Measurements from ENCODE around the gene PHAF1.
"Not testable (repeated sequence)": the region's sequence is repeated elsewhere in the genome, so short reads cannot be mapped to it uniquely, and the experiment has no call there.

The PHAF1 gene

DNA sequence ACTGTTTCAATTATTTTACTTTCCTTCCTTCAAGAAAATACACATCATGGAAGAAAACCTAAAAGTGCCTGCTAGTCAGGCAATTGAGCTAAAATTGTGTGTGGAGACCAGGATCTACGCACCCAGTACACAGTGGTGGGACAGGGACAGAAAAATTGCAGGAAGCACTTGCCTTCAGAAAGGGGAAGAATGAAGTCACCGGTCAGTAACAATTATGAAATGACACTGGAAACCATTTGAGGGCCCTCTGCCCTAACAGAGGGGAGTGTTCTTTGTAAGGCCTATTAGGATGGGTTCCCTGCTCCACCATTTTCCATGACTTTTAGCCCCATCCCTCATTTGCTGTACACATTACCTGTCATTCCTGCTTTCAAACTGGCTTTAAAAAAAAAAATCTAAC lies 4.5 kb upstream of the PHAF1 start:
- no peak for DNase-seq

DNA sequence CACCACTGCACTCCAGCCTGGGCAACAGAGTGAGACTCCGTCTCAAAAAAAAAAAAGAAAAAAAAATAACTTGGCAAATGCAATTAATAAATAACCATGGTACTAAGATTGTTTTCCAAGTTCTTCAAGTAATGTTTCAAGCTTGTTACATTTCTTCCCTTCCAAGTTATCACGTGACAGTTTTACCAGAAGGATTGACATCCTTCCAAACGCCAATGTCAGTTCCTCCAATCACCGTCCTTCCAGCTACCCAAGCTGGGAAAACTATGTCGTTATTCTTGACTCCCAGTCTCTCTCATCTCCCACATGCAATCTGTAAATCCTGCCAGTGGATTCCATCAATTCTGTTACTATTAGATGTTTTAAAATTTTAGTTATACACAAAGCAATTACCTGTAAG lies 3.9 kb upstream of the PHAF1 start:
- DNase-seq, result no peak

DNA sequence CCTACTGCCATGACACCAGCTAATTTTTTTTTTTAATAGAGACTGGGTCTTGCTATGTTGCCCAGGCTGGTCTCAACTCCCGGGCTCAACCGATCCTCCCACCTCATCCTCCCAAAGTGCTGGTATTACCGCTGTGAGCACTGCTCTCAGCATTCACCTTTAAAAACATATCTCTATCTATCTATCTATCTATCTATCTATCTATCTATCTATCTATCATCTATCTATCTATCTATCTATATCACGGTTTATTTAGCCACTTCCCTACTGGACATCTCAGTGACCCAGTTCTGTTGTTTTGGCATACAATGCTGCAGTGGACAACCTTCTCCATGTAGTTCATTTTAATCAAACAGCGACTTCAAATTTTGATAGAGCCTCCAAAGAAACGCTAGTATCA lies 1.3 kb upstream of the PHAF1 start:
- DNase-seq, result no peak

GRCh38 chr16:67108931-67109406 lies 772 bp upstream of the PHAF1 start:
- no peak for DNase-seq

- no peak for DNase-seq
Observed at GRCh38 chr16:67111951-67112444, 2.3 kb downstream of the PHAF1 start.

DNA sequence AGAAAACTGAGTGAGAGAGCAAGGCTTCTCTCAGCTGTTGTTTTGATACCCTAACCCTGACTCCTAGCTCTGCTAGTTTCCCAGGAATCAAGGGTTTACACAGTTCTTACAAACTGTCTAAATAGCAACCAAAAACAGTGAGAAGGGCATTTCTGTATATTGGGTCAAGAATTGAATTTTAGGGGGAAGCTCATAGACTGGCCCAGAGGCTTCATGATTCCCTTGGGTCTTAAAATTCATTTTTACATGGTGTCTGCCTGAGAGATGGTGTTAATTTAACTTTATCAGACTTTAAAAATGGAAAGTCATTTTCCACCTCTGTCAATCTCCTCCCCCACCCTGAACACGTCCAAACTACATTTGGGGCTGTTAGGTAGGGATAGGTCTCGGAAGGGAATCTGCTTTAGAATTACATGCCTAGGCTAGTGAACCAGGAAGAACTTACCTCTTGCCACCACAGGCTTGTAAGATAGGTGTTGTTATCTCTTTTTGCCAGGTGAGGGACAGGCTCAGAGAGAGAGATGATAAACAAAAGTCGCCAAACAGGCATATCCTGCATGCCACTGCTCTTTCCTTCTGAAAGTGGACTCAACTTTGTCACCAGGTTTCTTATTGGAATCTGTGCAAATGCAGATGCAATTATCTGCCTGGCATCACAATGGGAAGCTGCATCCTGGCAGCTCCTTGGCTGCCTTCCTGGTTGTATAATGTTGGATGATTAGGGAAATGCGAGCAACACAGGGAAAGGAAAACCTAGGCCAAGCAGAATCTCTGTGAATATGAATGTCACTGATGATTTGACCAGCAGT lies 3.1 kb downstream of the PHAF1 start:
- DNase-seq, result no peak

GRCh38 chr16:67114793-67115192 lies 5.1 kb downstream of the PHAF1 start:
- no peak for DNase-seq

- DNase-seq, result no peak
Observed at GRCh38 chr16:67115639-67116038, 5.9 kb downstream of the PHAF1 start.

GRCh38 chr16:67116388-67117311 lies 6.9 kb downstream of the PHAF1 start:
- no peak for DNase-seq

DNA sequence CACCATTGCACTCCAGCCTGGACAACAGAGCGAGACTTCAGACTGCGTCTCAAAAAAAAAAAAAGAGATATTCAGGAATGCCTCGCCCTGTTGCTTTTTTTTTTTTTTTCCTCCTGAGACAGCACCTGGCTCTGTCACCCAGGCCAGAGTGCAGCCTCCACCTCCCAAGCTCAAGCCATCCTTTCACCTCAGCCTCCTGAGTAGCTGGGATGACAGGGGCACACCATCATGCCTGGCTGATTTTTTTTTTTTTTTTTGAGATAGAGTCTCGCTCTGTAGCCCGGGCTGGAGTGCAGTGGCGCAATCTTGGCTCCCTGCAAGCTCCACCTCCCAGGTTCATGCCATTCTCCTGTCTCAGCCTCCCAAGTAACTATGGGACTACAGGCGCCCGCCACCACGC lies 8.0 kb downstream of the PHAF1 start:
- DNase-seq, result no peak

DNA sequence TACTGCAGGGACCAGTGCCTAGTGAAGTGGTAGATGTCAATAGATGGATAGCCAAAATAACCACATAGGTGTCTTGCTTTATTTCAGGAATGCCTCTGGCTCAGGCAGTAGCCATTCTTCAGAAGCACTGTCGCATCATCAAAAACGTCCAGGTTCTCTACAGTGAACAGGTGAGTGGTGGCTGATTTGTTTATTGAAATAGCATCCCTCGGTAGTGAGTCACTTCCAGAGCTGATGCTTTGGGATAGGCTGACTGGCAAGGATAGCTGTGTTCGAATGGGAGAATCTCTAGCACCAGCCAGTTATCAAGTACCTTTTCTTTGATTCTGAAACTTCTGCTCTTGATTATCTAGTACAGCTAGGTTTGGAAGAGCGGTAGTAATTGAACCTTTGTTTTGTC lies 10.3 kb downstream of the PHAF1 start:
- no peak for DNase-seq

DNA sequence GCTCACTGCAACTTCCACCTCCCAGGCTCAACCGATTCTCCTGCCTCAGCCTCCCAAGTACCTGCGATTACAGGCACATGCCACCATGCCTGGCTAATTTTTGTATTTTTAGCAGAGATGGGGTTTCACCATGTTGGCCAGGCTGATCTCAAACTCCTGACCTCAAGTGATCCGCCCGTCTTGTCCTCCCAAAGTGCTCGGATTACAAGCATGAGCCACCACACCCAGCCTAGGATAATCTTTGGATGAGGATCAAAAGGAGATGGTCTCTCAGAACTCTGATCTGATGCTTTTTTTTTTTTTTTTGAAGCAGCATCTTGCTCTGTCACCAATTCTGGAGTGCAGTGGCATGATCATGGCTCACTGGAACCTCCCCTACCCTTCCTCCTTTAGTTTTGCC lies 13.1 kb downstream of the PHAF1 start:
- DNase-seq, result not testable (repeated sequence)

GRCh38 chr16:67128417-67128816 lies 18.7 kb downstream of the PHAF1 start:
- DNase-seq, result no peak

DNA sequence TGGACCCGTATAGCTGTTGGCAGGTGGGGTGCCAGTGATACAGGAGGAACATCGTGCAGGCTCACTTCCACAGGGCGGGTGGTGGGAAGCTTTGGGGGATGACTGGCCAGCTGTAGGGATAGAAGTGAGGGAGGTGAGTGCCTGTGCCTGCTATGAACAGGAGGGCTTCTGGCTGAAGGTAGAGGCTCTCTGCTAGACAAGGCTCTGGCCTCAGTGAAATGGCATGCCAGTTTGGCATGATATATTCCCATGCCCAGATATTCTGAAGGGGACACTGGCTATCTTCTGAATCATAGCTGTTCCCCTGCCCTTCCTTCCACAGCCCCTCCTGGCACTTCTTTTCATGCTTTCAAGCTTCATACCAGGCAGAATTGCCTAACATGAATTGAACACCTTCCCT lies 19.1 kb downstream of the PHAF1 start:
- no peak for DNase-seq

DNA sequence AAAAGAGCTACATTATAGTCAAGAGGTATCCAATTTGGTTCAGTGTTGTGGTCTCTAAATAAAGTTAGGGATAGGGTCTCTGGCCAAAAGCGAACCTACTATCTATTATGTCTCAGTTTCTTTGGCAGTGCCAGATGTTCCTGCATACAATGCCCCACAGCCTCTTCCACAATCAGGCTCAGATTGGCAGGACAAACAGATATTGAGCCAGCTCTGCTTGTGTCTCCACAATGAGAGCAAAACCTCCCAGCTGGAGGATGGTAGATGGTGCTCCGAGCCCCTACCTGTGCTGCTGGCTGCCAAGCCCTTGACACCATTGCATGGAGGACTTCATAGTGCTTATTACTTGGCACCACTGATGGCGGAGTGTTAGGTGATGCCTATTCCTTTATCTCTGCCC lies 19.7 kb downstream of the PHAF1 start:
- DNase-seq, result no peak

GRCh38 chr16:67137605-67138004 lies 27.9 kb downstream of the PHAF1 start:
- no peak for DNase-seq

DNA sequence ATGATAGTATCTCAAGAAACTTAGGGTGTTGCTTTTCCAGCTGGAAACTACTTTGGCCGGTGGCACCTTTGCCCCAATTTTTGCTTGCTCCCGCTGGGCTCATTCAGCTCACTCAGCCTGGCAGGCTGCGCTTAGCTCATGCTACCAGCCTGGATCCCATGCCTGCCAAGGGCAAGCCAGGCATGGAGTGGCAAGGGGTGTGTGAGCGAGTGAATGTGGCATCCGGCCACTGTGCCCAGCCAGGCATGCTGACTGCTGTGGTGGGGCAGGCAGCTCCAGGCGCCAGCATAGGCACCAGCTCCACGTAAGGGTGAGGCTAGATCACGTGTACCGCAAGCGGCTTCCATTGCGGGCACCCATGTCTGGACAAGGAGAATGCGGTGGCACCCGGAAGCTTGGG lies 31.6 kb downstream of the PHAF1 start:
- no peak for DNase-seq

- DNase-seq, result no peak
Observed at GRCh38 chr16:67142342-67142741, 32.6 kb downstream of the PHAF1 start.

- no peak for DNase-seq
Observed at GRCh38 chr16:67144943-67145342, 35.2 kb downstream of the PHAF1 start.

DNA sequence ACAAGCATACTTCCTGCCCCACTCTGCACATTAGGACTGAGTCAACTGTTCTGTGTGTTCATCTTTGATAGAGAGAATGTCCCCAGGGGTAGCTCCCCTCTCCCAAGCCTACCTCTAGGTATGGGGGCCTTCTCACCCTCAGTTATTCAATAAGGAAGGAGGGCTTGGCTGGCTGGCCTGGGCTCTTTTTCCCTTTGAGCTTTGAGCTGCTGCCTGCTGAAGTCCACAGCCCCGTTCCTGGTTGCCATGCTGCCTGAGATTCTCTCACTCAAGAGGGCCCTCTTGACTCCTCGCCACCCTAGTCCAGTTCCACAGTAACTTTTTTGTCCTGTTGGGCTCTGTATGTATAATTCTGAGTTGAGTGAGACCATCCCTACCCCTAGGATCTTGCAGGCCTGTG lies 36.0 kb downstream of the PHAF1 start:
- no peak for DNase-seq

DNA sequence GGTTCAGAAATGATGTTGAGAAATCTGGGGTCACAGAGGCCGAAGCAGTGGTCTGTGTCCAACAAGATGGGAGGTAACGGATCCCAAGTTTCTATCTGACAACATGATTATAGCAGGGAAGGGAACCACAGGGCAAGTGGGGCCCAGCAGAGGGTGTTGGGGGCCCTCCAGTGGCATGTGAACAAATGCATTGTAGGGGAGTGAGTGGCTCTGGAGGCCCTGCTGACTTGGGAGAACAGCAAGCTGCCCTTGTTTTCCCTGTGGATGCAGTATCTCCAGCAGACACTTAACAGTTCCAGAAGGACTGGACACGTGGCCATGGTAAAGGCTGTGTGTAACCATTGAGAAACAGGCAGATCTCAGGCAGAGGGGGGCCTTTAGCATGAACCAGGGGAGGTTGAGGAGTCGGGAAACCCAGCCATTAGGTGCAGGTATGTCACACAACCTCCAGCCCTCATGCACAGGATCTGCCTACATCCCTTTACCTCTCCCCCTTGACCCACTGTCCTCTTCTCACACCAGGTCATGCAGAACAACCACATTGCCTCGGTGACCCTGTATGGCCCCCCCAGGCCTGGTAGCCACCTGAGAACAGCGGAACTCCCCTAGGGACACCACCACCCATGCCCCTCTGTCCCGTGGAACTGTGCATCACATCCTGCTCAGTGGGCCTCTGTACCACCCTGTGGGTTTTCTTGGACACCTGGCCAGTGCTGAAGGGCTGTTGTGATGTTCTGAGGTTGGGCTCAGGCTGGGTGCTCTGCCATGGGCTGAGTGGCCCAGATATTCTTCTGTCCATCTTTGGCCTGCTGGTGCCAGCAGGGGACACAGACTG lies 37.0 kb downstream of the PHAF1 start:
- DNase-seq, result no peak

DNA sequence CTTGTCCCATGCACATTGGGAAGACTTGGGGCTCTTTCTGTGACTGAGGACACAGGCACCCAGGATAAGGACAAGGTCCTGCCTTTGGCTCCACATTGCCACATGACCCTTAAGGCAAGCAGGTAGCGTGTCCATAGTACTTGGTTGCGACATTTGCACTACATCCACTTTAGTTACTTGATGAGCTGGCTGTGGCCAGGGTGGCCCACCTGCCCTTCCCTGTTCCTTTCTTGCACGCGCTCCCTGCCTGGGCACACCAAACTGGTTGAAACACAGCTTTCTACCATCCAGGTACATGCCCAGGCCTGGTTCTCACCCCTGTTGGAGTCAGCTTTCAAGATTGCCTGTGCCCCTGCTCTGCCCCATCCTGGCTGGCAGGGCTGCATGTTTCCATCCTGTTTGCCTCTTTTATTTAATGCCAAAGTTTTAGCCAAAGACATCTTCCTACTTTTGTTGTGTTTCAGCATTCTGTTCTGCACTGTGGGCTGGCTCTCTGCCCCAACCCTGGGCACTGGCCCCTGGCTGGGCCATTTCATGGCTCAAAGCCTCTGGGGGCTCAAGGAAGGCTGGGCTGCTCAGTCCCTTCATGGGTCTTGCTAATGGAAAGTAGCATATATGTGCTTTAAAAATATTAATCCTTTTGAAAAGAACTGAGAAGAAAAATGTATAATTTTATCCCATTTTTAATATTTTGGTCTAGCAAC lies 37.8 kb downstream of the PHAF1 start:
- DNase-seq, result no peak

All from stimulated activated CD4-positive, alpha-beta T cell treated with anti-CD3 and anti-CD28 coated beads, Interleukin-4, amount 100 ng/mL, for 24 hours (primary cell).